Liver (tissue), 9 donors: ENCODE data around the gene ADCY3. TPM values are rescaled to one million over a fixed set of nuclear protein-coding genes. Genes with fewer than 3 reads are reported as not detected.

Source experiments
- DNase-seq: peaks from one replicate; pipeline ENCODE4 v3.0.0-alpha.2; 2017; ENCODE audit warnings: low spot score
- H3K27ac ChIP-seq, 2 donors: one replicate each; pipeline ENCODE4 v1.7.0; 2013; ENCODE audit warnings: inconsistent platforms in 2 of 2, low read length in 2 of 2, control low read depth in 1 of 2, low read depth in 1 of 2, mild to moderate bottlenecking in 1 of 2
- H3K27me3 ChIP-seq, 4 donors: one replicate each; pipeline versions ENCODE4 v1.6.1 to v1.7.0; 2013; ENCODE audit warnings: low read length in 3 of 4, inconsistent platforms in 1 of 4, mild to moderate bottlenecking in 1 of 4, moderate library complexity in 1 of 4; ENCODE audit not compliant: control insufficient read depth in 4 of 4, insufficient read depth in 4 of 4
- H3K36me3 ChIP-seq, 4 donors: one replicate each; pipeline versions ENCODE4 v1.6.1 to v1.7.0; 2013; ENCODE audit warnings: low read length in 3 of 4, mild to moderate bottlenecking in 3 of 4, low read depth in 1 of 4, moderate library complexity in 1 of 4; ENCODE audit not compliant: control insufficient read depth in 4 of 4, insufficient read depth in 3 of 4
- H3K4me1 ChIP-seq, 4 donors: one replicate each; pipeline versions ENCODE4 v1.6.1 to v1.7.0; 2013; ENCODE audit warnings: low read length in 3 of 4, mild to moderate bottlenecking in 3 of 4, moderate library complexity in 1 of 4; ENCODE audit not compliant: control insufficient read depth in 4 of 4, insufficient read depth in 4 of 4
- H3K4me3 ChIP-seq, 3 donors: one replicate each; pipeline versions ENCODE4 v1.6.1 to v1.7.0; 2013; ENCODE audit warnings: low read length in 3 of 3, control low read depth in 1 of 3, low read depth in 1 of 3, mild to moderate bottlenecking in 1 of 3
- H3K9ac ChIP-seq, 2 donors: one replicate each; pipeline ENCODE4 v1.7.0; 2013; ENCODE audit warnings: low read length in 2 of 2, mild to moderate bottlenecking in 2 of 2, moderate library complexity in 2 of 2, control low read depth in 1 of 2, low read depth in 1 of 2
- H3K9me3 ChIP-seq, 4 donors: one replicate each; pipeline versions ENCODE4 v1.6.1 to v1.7.0; 2013; ENCODE audit warnings: low read length in 3 of 4; ENCODE audit not compliant: control insufficient read depth in 4 of 4
- ATF3 ChIP-seq: IDR thresholded peaks from 2 replicates; pipeline ENCODE4 v1.6.1; 2016; ENCODE audit warnings: antibody characterized with exemption
- CTCF ChIP-seq: fragments of 150-350 bp; IDR thresholded peaks from 2 replicates; pipeline ENCODE4 v1.5.1; 2017; ENCODE audit warnings: improper control_type of control experiment, low read depth, low read length; ENCODE audit not compliant: missing input control
- EGR1 ChIP-seq, 2 donors: IDR thresholded peaks; 2 replicates each; pipeline ENCODE4 v1.6.1; 2016 to 2018; ENCODE audit warnings: antibody characterized with exemption in 2 of 2, low read depth in 2 of 2
- FOXA1 ChIP-seq: IDR thresholded peaks from 2 replicates; pipeline ENCODE4 v1.6.1; 2016; ENCODE audit warnings: antibody characterized with exemption
- FOXA2 ChIP-seq: IDR thresholded peaks from 2 replicates; pipeline ENCODE4 v1.6.1; 2016; ENCODE audit warnings: antibody characterized with exemption
- GABPA ChIP-seq, 2 donors: IDR thresholded peaks in 1 of 2; conservative IDR thresholded peaks in 1 of 2; 2 replicates each; pipeline ENCODE4 v1.6.1; 2016; ENCODE audit warnings: antibody characterized with exemption in 2 of 2, mild to moderate bottlenecking in 1 of 2, moderate library complexity in 1 of 2
- JUND ChIP-seq, 2 donors: IDR thresholded peaks; 2 replicates each; pipeline ENCODE4 v1.6.1; 2016; ENCODE audit warnings: antibody characterized with exemption in 2 of 2
- MAX ChIP-seq: IDR thresholded peaks from 2 replicates; pipeline ENCODE4 v1.6.1; 2016; ENCODE audit warnings: antibody characterized with exemption
- NR2F2 ChIP-seq: IDR thresholded peaks from 2 replicates; pipeline ENCODE4 v1.6.1; 2016; ENCODE audit warnings: antibody characterized with exemption
- RAD21 ChIP-seq, 2 donors: IDR thresholded peaks; 2 replicates each; pipeline ENCODE4 v1.6.1; 2016; ENCODE audit warnings: antibody characterized with exemption in 2 of 2, mild to moderate bottlenecking in 2 of 2
- SP1 ChIP-seq: IDR thresholded peaks from 2 replicates; pipeline ENCODE4 v1.6.1; 2018; ENCODE audit warnings: antibody characterized with exemption, mild to moderate bottlenecking
- YY1 ChIP-seq: IDR thresholded peaks from 2 replicates; pipeline ENCODE4 v1.6.1; 2016; ENCODE audit warnings: antibody characterized with exemption, mild to moderate bottlenecking
- ZBTB33 ChIP-seq: IDR thresholded peaks from 2 replicates; pipeline ENCODE4 v1.6.1; 2016; ENCODE audit warnings: antibody characterized with exemption
- WGBS: extraction: QIAGEN DNeasy Blood & Tissue Kit; methylation state at CpG from one replicate; pipeline ENCODE4 v1.1.7; 2013; 5-methylcytosine and 5-hydroxymethylcytosine counted together
- polyA plus RNA-seq, 2 donors: library from polyadenylated mRNA; stranded (reverse) in 1 of 2; unstranded in 1 of 2; fragments of 200-250 nt in 1 of 2; fragments of >200 nt in 1 of 2; fragmentation: Nextera tagmentation in 1 of 2; extraction: Ambion mirVana in 1 of 2; gene quantifications; one replicate each; pipeline versions ENCODE4 v1.2.1 to v1.2.3, GENCODE V29; 2013 to 2015
- total RNA-seq, 2 donors: library from RNA; depleted of rRNA; stranded (reverse); fragments of >200 nt; gene quantifications; one replicate each; pipeline ENCODE4 v1.2.3, GENCODE V29; 2014
- donor health status: healthy.
- donor health status: healthy.
- donor health status: healthy.
- donor health status: healthy.
- donor health status: healthy.

The ADCY3 gene
- total and polyA plus RNA-seq, 4 donors: 0.99 to 8.4 (median 6.4) TPM

- Histone ChIP-seq H3K9me3 (peaks cover 0 to 4% (median under 1%) of the 10 kb centered on the region in 4 donors), H3K27ac (no peak overlapping the region), H3K4me3 (no peak overlapping the region), H3K4me1 (no peaks in the 10 kb centered on the region), H3K27me3 (peaks cover 0 to 2% (median 0%) of the 10 kb centered on the region in 4 donors), H3K9ac (no peak overlapping the region), H3K36me3 (no peaks in the 10 kb centered on the region)
- WGBS: 84% methylated on average over 10 of the region's 10 CpGs
- DNase-seq: no peak
- TF ChIP-seq MAX (no peak), YY1 (no peak), CTCF (no peak), GABPA (IDR thresholded peaks at IDR 0.05 in 1 of 2, conservative IDR thresholded peaks at IDR 0.05 in 1 of 2) (no peak), SP1 (no peak), RAD21 (IDR thresholded peaks at IDR 0.05) (no peak), ATF3 (no peak)
These were observed 7.1 kb downstream of the ADCY3 start for GRCh38 chr2:24912986-24913385.

GRCh38 chr2:24912523-24912922 is 7.5 kb downstream of the ADCY3 start:
- 77% methylated on average over 7 of the region's 7 CpGs for WGBS
- DNase-seq: no peak
- Histone ChIP-seq H3K27me3 (peaks cover 0 to 2% (median 0%) of the 10 kb centered on the region in 4 donors), H3K27ac (no peak overlapping the region), H3K4me1 (no peaks in the 10 kb centered on the region), H3K36me3 (no peaks in the 10 kb centered on the region), H3K4me3 (no peak overlapping the region), H3K9ac (no peak overlapping the region), H3K9me3 (peaks cover 0 to 4% (median under 1%) of the 10 kb centered on the region in 4 donors)
- TF ChIP-seq MAX: no peak
- no peak for TF ChIP-seq EGR1 (IDR thresholded peaks at IDR 0.05; ENCODE audit: low read depth in 2 of 2)
- peak; percentile 29 for TF ChIP-seq NR2F2

- H3K9me3 ChIP-seq: peaks cover 0 to 4% (median under 1%) of the 10 kb centered on the region in 4 donors
- H3K27me3 ChIP-seq: peaks cover 0 to 2% (median 0%) of the 10 kb centered on the region in 4 donors
- no peak overlapping the region for H3K4me3 ChIP-seq
- no peaks in the 10 kb centered on the region for H3K36me3 ChIP-seq
- 97% methylated on average over 3 of the region's 3 CpGs for WGBS
- H3K27ac ChIP-seq: no peak overlapping the region
- no peak for DNase-seq
- H3K9ac ChIP-seq: no peak overlapping the region
- TF ChIP-seq JUND (IDR thresholded peaks at IDR 0.05): no peak
- TF ChIP-seq ZBTB33: no peak
- no peak for TF ChIP-seq FOXA1
- TF ChIP-seq MAX: no peak
- TF ChIP-seq FOXA2: no peak
- H3K4me1 ChIP-seq: no peaks in the 10 kb centered on the region
These were observed 9.8 kb downstream of the ADCY3 start for GRCh38 chr2:24910245-24910644.
